GM18870 (cell line): ENCODE data around the gene KIF26B.

Experiments used
- ATAC-seq: cut with Tn5 transposase; IDR thresholded peaks from one replicate; pipeline ENCODE4 v1.9.1; 2021; ENCODE audit warnings: moderate library complexity; ENCODE audit not compliant: unreplicated experiment

Gene KIF26B

DNA sequence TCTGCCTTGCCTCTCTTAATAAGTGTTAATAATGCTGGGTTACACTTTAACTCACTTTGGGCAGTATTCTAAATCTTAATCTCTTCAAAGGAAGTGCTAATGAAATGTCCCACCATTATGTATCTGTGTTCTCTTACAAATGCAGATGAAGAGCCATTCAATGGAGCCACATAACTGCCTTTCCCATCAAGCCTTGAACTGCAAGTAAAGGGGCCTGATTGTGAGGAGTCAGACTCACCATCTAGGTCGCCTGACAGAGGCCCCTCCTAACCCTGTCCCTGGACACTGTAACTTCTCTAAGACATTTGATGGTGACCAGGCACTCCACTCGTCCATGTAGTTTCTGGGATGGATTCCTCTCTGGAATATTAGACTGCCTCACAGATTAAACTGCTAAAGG lies 329.4 kb downstream of the KIF26B start:
- ATAC-seq: no peak

DNA sequence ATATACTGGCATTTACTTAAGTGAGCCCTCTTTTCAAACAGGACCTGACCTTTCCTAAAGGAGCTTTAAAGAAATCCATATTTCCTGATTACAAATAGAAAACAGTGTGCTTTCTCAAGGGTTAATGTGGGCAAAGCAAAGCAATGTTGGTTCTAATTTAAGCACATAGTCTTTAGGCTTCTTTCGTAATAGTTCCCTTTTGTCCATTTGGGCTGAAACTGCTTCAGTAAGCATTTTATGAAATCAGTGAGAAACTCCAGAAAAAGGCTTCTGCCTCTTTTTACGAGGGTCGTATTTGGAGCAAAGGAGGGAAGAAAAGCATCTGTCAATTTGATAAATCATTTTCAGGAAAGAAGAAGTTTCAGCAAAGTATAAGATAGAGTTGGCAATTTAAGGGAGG lies 331.2 kb downstream of the KIF26B start:
- no peak for ATAC-seq

DNA sequence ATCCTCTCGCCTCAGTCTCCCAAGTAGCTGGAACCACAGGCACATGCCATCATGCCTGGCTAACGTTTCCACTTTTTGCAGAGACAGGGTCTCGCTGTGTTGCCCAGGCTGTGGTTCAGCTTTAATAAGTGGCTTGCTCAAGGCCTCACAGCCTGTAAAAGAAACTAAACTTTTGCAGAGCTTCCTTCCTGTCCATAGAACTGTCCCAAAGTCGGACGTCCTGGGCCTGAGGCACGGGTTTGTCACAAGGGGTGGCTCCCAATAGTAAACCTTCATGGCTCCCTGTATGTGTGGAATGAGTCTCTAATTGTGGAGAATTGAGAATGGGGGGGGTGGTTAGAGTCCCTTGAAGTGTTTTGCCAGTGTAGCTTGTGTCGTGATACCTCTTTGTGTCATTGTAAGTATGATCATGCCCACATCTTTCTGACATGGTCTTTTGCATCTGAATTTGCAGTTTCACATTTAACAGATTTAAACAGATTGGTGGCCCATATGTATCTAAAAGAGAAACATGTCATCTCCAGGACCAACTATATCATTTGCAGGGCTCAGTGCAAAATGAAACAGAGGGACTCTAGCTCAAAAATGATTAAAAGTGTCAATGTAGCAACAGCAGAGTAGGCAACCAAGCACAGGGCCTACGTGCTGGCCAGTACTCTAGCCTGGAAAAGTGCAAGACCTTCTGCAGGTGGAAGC lies 332.1 kb downstream of the KIF26B start:
- no peak for ATAC-seq

DNA sequence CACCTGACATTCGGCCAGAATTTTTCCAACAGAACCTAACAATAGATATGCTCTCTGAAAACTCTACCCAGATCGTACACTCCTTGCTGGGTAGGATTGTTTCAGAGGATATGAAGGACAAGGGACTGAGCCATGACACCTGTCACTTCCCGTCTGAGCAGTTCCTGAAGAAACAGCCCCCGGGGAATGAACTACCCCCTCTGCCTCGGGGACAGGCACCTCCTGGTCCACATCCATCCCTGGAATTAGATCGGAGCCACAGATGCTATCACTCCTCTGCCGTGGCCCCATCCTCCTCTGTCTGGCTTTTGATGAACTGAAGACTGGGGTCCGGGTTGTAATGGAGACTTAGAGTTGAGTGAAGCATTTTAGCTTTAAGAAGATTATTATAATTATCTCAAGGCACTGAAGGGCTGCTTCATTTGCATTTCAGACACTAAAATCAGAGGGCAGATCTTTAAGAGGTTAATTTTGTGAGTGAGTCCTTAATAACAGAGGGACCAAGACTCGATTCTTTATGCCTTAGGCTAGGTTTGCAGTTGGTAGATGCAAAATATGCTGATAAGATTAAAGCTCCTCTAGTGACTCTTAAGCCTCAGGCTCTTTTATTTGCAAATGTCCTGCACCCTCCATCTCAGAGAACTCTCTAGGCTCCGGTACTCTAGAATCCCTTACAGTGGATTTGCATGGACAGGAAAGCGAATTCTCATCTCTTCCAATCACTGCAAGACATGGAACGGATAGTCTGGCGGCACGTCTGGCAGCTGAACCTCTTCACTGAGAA lies 333.8 kb downstream of the KIF26B start:
- ATAC-seq: no peak

DNA sequence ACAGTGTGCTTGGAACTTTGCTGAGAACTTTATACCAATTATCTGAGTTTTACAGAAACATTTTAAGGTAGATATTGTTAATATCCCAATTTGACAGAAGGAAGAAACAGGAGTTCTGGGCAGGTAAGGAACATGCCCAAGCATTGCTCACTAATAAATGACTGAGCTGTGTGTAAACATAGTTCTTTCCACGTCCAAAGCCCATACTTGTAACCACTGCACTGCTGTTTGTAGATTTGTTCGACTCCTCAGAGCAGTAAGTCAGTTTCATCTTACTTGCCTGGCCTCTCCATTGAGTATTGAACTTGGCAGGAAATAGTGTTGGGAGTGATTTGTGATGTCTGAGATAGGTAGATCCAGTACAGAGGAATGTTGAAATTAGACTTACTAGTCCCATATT lies 335.1 kb downstream of the KIF26B start:
- ATAC-seq: no peak

DNA sequence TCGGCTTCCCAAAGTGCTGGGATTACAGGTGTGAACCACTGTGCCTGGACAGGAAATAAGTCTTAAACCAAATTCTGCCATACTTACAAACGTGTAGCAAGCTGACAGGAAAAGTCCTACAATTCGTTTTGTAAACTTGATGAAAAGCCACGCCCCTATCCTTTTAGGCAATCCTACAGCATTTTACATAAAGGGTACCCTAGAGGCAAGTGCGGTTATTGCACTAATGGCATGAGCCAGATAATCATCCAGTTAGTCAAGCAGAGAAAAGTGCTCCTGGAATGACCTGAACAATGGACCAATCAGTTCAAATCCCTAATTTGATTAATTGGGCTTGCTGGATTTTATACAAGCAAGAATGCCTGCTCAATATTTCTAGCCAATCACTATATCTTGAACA lies 338.2 kb downstream of the KIF26B start:
- no peak for ATAC-seq

DNA sequence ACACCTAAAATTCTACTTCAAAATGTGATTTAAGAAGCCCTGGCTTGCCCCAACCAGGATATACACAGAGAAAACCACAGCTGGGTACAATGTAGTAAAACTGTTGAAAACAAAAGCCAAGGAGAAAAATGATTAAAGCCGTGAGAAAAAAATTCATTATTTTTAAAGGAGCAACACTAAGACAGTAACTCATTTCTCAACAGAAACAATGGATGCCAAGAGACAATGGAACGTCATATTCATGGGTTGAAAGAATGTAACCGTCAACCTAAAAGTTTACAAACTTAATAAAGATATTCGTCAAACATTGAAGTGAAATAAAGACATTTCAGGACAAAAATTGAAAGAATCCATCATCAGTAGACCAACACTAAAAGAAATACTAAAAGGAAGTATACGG lies 340.9 kb downstream of the KIF26B start:
- ATAC-seq: no peak

DNA sequence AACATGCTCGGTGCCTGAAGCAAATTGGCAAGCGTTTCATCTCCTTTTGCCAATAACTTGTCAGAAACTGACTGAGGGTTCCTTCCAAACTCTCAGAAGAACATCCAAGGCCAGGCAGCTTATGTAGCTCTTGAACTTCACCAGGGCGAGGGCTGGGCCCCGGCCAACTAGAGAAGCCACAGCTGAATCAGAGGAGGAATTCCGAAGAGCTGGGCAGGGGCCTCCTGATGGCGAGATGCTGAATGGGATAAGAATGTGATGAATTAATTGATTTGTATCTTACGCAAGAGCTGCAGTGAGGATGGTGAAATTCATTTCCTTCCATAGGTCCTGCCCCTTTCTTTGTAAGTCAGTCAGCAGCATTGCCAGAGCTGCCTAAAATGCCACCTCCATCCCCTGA lies 345.8 kb downstream of the KIF26B start:
- ATAC-seq: no peak

DNA sequence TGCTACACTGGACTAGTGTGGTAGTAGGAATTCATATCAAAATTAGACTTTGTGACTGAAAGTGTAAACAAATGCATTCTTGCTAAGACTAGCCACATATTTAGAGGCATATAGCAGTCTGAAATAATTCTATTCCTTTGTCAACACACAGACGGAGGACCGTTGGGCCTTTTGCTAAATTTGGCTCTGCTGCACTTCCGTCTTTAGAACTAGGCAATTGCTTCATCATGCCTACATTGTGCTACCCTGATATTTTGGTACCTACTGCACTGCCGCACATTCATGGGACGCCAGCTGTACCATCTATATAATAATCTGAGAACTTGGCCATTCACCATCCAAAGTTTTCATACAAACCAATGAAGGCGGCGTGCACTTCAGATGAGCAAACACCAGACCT lies 346.8 kb downstream of the KIF26B start:
- ATAC-seq: no peak

DNA sequence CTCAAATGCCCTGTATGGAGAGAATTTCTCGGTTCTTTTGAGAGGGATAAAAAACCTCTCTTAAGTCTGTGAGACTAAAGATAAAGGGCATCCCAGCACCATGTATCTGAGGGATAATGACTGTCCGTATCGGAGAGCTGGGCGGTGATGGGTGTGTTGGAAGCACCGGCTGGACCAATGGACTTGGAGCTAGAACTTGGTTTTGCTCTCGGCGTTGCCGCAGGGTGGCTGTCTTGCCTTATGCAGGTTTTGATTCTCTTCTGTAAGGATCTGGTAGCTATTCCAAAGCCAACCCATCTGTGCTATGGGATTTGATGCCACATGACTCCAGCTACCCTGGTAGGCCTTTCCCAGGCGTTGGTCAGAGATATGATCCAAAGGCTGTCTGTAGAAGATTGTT lies 348.8 kb downstream of the KIF26B start:
- ATAC-seq: no peak

DNA sequence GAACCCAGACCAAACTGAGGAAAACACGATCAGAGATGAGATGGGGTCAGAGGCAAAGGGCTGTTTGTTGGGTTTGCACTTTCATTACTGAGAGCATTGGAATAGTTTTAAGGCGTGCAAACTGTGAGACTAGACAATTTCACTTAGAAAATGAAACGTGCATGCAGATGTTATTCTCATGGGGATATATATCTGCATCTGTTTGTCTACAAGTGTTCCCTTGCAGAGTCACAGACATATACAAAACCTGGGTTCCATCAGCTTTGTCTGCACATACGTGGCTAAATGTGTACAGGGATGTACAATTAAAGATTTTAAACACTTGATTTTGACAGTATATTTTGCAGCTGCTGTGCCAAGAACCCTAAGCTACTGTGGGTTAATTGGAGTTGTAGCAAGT lies 355.4 kb downstream of the KIF26B start:
- no peak for ATAC-seq

DNA sequence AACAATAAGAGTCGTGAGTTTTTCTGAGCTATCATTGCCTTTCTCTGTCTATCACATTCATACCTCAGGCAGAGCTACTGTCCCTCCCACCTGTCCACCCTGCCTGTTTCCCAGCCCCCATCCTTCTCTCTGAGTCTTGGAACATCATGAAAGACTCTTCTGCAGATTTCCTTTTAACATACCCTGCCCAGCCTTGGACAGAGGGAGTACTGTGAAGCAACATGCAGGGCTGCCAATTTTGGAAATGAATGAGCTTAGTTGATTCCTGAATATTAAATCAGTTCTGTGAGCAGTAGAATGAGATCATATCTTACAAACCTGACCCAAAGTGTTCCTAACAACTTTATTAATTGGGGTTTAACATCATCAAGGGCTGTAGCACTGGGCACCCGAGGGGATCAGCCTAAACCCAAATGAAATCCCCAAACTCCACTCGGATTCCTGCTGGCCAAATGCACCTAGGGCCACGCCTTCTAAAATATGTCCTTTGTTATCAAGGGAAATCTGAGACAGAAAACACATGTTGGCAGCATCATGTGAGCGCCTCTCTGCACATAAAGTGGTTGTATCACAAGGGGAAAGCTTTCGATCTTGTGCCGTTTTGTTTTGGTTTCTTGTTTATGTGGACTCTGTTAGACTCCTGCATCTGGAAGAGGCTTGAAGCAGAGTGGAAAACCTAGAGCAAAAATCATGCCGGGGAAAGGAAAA lies 357.6 kb downstream of the KIF26B start:
- no peak for ATAC-seq

DNA sequence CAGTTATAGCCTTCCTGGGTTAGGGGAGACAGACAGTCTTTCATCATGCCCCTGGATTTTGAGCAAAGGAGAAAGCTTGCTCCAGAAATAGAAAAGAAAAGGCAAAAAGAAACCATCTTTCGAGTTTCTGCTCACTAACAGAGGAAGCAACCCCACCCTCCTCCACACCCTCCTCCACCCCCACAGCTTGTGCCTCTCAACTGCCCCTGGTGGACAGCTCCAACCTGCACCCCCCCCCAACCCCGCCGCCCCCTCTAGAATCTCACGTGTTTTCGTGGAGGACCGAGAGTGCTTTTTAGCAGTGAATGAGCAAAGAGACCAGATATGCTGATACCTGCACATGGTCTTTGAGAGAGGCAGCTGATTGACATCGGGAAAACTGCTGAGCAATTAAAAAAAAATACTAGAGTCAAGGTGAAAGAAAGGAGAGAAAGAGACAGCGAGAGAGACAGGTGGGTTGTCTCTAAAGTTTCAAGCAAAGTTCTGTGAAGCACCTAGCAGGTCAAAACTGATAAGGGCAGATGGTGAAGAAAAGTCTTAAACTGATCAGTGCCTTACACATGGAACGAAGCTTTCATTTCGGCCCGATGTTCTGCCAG lies 358.3 kb downstream of the KIF26B start:
- no peak for ATAC-seq

DNA sequence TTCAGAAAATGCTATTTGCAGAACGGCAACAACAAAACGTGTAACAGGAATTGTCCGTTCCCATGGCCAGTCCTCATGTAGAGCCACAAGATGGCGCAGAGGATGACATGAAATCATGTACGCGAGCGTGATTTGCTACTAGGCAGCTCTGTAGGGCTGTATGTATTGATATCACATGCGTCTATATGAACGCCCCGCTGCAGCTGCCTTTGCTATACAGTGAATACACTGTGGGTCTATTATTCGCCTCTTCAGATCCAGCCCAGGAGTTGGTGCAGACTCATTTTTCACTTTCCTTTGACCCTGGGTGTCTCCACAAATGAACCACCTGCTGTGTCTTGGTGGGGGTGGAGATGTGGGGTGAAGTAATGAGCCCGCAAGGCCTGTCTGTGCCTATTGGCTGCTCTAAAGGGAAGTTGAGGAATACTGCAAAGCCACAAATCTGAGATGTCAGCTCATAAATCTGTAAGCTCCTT lies 361.5 kb downstream of the KIF26B start:
- ATAC-seq: no peak

DNA sequence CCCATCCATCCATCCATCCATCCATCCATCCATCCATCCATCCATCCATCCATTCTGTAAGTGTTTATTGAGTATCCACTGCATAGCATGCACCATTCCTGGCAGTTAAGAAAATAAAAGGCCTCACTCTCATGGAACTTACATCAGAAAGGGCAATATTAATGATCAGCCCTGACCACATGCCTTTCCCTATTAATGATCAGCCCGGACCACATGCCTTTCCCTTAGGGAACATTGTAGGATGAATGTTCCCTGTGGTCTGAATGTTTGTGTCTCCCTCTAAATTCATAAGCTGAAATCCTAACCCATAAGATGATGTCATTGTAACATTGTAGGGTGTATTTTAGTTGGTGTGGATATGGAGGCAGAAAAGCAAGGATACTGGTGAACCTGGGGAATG lies 365.8 kb downstream of the KIF26B start:
- ATAC-seq: no peak

DNA sequence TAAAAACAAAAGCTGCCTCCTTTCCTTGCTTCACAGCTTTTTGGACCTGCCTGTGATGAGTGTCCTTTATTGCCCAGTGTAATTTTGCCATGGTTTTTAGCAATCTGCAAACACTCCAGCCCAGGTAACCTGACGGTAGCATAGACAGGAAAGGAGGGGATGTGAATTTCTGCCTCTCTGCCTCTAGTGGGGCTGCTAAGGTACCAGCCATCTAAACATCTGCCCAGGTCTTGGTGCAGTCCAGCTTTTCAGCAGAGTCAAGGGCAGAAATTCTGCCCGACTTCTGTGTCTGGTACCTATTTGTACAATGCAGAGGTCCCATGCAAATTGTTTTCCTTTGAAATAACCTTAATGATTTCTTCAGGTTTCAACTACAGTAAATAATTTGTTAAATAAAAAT lies 371.4 kb downstream of the KIF26B start:
- ATAC-seq: no peak

DNA sequence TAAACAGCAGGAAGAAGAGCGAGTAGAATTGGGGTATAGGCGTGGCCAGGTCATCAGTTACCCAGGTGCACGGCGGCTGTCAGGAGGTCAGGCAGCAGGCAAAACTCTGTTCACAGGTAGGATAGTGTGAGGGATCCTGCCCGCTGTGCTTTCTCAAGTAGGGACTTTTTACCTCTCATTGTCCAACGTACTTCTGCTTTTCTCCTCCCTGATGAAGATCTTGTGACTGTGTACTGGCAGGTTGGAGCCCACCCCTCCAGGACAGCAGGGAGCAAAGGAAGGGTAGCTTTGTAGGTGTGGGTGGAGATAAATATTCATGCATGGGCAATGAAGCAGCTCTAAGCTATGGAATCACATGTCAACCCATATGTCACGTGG lies 373.5 kb downstream of the KIF26B start:
- ATAC-seq: no peak

DNA sequence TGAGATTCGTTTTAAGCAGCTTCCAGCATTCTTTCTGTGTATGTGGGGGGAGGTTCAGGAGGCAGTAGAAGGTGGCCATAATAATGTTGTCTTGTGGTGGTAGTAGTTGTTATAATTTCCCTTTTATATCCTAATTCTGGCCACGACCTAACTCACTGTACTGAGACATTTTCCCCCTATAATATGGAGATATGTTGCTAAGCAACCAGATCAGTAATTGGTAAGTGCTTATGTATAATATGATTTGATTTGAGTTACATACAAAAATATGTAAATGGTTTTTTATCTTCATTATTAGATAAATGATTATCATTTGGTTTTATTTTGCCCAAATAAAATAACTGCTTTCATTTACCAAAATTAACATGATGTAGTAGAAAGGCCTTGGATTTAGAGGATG lies 376.2 kb downstream of the KIF26B start:
- ATAC-seq: no peak

DNA sequence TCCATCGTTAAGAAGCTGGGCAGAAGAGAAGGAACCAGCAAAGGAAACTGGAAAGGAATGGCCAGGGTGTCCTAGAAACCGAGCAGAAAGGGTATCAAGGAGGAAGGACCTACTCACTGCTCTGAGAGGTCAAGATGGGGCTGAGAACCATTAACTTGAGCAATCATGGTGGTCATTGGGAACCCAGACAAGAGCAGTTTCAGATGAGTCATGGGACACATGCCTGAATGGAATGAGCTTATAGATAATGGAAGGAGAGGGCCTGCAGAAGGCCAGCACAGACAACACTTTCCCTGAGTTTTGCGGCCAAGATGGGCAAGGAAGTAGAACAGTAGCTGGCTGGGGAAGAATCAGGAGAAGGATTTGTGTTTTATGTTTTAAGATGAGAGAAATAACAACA lies 383.2 kb downstream of the KIF26B start:
- no peak for ATAC-seq

DNA sequence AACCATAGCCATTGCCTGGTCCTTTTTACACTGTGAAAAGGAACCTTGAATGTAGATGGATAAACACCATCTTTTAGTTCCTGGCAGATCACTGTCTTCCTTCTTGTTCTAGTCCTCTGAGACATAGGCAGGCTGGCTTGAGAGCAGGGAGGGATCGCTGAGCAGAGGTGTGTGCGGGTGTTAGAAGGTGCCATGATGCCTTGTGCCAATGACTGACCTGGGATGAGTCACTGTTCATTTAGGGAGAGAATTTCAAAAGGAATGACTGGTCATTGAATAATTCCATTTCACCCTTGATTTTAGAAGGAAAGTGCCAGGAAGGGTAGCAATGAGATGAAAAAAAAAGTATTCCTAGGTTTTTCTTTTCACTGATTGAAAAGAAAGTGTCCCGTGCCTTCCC lies 383.9 kb downstream of the KIF26B start:
- no peak for ATAC-seq

DNA sequence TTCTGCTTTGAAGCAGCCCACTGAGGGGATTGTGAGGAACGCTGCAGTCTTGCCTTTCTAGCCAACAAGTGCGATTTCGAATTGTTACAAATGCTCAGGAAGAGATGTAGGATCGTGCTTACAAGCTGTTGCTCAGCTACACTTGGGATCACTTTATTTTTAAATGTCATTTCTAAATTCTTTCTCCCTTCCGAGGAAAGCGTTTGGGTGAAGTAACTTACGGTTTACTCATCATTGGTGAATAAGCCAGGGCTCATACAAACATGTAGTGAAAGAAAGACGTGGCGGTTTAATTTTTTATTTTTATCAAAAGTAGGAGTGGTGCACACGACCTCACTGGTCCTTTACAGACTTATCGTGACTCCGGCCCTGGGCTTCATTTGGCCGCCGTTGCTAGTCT lies 386.6 kb downstream of the KIF26B start:
- ATAC-seq: no peak

DNA sequence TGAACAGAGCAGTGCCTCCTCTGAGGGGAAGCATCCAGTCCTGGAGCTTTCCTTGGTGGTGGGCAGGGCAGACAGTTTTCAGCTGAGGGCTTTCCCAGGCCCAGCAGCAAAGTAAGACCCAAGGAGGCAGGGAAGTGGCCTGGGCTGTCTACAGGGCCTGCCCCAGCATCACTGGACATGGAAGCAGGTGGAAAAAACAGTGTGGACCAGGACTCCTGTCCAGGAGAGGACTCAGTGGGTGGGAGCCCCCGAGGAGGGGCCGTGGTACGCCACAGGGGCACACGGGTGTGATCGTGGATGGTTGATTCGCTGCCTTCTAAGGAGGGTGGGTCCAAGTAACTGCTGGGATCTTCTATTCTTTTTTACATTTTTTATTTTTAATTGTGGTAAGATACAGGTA lies 387.6 kb downstream of the KIF26B start:
- no peak for ATAC-seq
